GM21576 (cell line): Measurements from ENCODE around the gene FAM200B.
A peak's percentile ranks its signal among the peaks of the same experiment; 100 is the strongest.

Source experiments
- ATAC-seq: cut with Tn5 transposase; IDR thresholded peaks from one replicate; pipeline ENCODE4 v1.9.1; 2021; ENCODE audit warnings: mild to moderate bottlenecking, moderate library complexity; ENCODE audit not compliant: unreplicated experiment

The FAM200B gene

DNA sequence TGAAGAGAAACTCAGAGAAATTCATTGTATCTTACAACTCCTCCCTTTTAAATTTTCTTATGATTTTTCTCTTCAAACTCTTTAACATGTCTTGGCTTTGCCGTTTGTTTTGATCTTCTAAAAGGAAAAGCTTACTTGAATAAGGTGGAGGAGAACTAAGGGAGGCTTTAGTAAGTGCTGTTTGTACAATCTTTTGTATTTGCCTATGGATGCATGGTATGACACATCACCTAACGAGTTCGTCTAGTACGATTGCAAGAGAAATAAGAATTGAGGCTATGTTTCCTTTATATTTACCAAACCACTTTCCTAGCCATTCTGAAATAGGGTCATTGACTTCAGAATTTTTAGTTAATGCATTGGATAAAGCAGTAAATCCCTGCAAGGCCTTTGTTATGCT lies 12.8 kb downstream of the FAM200B start:
- no peak for ATAC-seq

- no peak for ATAC-seq
These were observed 13.6 kb downstream of the FAM200B start for GRCh38 chr4:15695240-15695699.

GRCh38 chr4:15695729-15696128 lies 14.1 kb downstream of the FAM200B start:
- no peak for ATAC-seq

GRCh38 chr4:15696866-15697265 lies 15.2 kb downstream of the FAM200B start:
- ATAC-seq, result no peak

DNA sequence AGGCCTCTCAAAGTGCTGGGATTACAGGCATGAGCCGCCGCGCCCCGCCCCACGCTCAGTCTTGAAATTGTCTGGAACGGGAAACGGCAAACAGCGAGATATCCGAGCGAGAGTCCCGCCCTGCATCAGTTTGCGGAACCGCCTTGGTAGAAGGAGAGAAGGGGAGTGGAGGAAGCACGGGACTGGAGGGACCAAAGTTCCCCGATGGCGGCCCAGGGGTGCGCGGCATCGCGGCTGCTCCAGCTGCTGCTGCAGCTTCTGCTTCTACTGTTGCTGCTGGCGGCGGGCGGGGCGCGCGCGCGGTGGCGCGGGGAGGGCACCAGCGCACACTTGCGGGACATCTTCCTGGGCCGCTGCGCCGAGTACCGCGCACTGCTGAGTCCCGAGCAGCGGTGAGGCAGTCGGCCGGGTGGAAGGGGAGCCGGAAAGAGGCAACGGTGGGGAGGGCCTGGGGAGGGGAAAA lies 21.3 kb downstream of the FAM200B start, which contains the start of gene BST1:
Gene BST1 (plus strand): TSS at position 125 of the 463 bp plus-strand sequence. CDS start 80 bp downstream, at position 205.
- peak; percentile 72 for ATAC-seq

GRCh38 chr4:15703439-15703838 lies 21.8 kb downstream of the FAM200B start:
- no peak for ATAC-seq

DNA sequence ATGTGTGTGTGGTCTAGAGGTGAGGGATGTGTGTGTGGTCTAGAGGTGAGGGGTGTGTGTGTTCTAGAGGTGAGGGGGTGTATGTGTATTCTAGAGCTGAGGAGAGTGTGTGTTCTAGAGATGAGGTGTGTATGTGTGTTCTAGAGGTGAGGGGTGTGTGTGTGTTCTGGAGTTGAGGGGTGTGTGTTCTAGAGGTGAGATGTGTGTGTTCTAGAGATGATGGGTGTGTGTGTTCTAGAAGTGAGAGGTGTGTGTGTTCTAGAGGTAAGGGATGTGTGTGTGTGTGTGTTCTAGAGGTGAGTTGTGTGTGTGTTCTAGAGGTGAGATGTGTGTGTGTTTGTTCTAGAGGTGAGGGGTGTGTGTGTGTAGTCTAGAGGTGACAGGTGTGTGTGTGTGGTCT lies 22.5 kb downstream of the FAM200B start:
- no peak for ATAC-seq

- no peak for ATAC-seq
These were observed 25.2 kb downstream of the FAM200B start for GRCh38 chr4:15706646-15707362.

DNA sequence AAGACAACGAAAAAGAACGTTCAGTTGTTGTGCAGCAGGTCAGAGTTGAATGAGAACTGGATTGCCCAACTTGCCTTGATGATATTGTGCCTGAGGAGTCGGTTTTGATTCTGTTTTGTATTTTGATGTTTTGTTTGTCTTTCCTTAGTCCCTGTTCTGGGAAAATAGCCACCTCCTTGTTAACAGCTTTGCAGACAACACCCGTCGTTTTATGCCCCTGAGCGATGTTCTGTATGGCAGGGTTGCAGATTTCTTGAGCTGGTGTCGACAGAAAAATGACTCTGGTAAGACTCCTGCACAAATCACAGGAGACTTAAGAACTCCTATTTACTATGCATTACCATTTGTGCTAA lies 25.7 kb downstream of the FAM200B start:
- ATAC-seq, result no peak

DNA sequence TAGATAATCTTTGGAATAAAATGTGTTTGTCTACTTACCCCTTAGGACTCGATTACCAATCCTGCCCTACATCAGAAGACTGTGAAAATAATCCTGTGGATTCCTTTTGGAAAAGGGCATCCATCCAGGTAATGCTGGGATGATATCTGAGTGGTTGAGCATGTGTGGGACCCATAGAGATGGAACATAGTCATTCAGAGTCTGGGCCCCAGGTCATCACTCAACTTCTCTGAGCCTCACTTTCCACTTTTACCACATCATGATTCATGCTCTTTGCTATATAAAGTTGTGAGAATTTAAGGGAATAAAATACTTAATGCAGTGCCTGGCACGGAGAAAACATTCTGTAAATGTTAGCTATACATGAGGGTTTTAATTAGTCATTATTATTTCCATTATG lies 30.1 kb downstream of the FAM200B start:
- ATAC-seq, result no peak

GRCh38 chr4:15712214-15712613 lies 30.6 kb downstream of the FAM200B start:
- ATAC-seq, result no peak

- ATAC-seq, result no peak
These were observed 32.5 kb downstream of the FAM200B start for GRCh38 chr4:15714141-15714540.

DNA sequence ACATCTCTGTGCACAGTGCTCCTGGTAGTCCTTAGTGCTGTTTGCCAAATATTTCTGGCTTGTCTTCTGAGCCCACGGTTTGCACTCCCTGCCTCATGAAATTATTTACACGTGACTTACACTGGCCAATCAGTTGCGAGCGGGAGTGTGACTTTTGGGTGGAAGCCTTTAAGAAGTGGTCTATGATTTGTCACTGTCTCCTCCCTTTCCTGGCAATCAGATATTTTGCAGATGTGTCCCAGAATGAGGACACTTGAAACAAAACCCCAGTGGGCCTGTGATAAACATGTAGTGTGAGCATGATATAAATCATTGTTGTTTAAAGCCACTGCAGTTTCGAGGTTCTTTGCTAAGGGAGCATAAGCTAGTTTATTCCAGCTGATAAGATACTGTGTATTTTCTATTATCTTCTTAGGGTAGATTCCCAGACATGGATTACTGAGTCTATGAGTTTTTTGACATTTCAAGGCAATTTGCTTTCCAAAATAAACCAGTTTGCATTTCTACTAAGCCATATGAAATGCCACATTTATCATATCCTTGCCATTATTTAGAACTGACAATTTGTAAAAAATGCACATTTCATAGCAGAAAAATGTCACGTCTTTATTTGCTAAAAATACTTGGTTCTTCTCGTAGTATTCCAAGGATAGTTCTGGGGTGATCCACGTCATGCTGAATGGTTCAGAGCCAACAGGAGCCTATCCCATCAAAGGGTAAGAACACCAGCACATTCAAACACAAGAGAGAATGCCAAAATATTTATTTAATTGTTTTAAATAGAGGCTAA lies 33.2 kb downstream of the FAM200B start:
- ATAC-seq, result no peak

- ATAC-seq, result no peak
These were observed 34.5 kb downstream of the FAM200B start for GRCh38 chr4:15716115-15716514.

DNA sequence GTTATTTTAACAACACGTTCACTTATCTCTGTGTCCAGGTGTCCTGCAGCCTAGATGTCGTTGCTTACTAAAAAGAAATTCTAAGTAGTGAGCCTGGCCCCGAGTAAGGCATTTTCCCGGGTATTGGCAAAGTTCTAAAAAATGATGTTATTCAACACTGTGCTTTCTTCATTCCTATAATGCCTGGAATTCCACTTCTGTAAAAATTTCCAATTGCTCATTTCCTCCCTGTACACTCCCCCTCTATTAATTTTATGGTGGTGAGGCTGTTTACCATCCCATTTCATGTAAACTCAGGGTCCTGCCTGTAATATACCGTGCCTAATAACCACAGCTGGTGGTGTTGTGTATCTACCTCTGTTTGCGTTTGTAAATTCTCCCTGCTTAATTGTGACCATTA lies 35.5 kb downstream of the FAM200B start:
- no peak for ATAC-seq

DNA sequence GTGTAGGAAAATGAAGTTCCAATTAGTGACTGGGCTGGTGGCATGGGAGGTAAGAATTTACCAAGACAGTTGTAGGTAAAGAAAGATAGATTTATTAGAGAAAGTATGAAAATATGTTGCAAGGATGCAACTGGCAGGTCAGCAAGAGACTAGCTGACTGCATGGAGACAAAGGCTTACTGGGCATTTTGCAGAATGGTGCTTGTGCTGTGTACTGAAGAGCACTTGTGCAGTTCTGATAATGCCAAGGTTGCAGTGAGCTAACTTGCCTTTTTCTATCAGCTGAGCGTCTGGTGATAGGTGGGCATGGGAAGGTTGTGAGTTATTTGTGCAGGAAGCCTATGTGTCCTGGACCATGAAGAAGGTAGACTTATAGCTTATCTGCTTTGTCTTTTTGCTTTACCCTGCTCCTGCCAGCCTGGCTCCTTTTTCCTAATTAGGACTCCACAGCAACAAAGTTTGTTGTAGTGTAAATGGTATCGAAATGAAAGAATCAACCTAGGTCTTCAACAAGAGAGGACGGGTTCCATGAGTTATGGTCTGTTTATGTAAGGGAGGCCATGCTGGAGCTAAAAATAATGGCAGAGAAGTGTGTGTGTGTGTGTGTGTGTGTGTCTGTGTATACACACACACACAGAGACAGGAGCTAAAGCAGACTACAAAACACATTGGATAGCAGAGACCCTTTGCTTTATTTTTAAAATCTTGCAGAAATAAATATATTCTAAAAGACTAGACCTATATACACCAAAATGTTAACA lies 36.2 kb downstream of the FAM200B start:
- no peak for ATAC-seq

GRCh38 chr4:15718465-15718864 lies 36.8 kb downstream of the FAM200B start:
- ATAC-seq, result no peak

GRCh38 chr4:15718959-15719358 lies 37.3 kb downstream of the FAM200B start:
- ATAC-seq, result no peak

- ATAC-seq, result no peak
These were observed 37.9 kb downstream of the FAM200B start for GRCh38 chr4:15719506-15719905.

DNA sequence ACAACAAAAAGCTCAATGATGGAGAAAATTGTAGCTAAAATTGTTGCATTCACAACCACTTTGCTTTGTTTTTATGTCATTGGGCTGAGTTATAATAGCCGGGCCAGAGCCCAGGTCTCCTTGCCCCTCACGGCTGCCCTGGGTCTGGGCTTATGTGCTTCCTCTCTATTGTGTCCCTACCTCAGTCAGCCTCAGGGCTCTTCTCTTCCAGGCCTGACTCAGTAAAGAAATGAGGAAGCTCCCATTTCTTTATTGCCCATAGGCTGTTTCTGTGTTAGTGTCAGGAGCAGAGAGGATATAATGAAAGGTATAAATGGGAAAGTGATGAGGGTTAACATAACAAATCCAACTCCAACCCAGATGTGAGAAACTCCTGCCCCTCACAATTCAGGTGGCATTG lies 39.2 kb downstream of the FAM200B start:
- ATAC-seq, result no peak

- no peak for ATAC-seq
These were observed 44.0 kb downstream of the FAM200B start for GRCh38 chr4:15725608-15726007.
